H1 (cell line): ENCODE measurements around the gene MKKS. TPM values are rescaled to one million over a fixed set of nuclear protein-coding genes. Genes with fewer than 3 reads are reported as not detected.

Experiments
- NANOG ChIP-seq: IDR thresholded peaks from 2 replicates; pipeline ENCODE4 v1.6.1; 2011; ENCODE audit warnings: low read length, low read depth, mild to moderate bottlenecking, inconsistent platforms; ENCODE audit not compliant: insufficient read depth, poor library complexity, severe bottlenecking
- polyA plus RNA-seq, 7 experiments: library from polyadenylated mRNA; depleted of rRNA in 3 of 7; stranded (reverse) in 5 of 7; unstranded in 2 of 7; fragments of >200 nt in 5 of 7; fragments of 200-250 nt in 2 of 7; gene quantifications; 1 replicate in 5 of 7; 2 replicates in 1 of 7; 4 replicates in 1 of 7; pipeline versions ENCODE4 v1.2.1 to v1.2.3, GENCODE V29; 2011 to 2013; ENCODE audit warnings: missing spikeins in 2 of 7, mixed read lengths in 2 of 7
- total RNA-seq: library from RNA; stranded (reverse); fragmentation: NEBNext Ultra II Directional; extraction: Animal tissue kit (Norgen Biotek cat#: 25700); gene quantifications from 2 replicates; pipeline ENCODE4 v1.2.1, GENCODE V29; 2021

MKKS gene
- total and polyA plus RNA-seq, 2 of the 8 experiments (the other 6 are each of a cell fraction or from before 2014, with no cell fraction given): 15.9 to 24.8 TPM

DNA sequence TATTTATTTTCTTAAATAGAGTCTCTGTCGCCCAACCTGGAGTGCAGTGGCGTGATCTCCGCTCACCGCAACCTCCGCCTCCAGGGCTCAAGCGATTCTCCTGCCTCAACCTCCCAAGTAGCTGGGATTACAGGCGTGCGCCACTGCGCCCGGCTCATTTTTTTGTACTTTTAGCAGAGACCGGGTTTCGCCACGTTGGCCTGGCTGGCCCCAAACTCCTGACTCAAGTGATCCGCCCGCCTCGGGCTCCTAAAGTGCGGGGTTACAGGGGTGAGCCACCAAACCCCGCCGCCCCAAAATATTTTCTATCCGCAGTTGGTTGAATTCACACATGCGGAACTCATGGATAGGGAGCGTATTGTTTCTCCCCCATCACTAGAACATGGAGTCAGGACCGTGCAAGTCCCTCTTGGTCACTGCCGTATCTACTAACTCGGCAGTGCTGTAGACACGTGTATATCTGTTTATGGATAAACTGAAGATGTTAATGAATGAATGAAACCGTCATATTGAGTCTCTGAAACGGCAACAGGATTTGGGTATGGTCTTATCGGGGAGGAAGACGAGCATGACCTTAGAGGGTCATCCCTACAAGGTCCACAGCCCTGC is 904 bp downstream of the MKKS start (continued):
- no peak for TF ChIP-seq NANOG
